OCI-LY7 (cell line): ENCODE results near the gene KCNE4.

Experiments used
- CTCF ChIP-seq: fragments of 200-600 bp; sonication (generic); conservative IDR thresholded peaks from 2 replicates; pipeline ENCODE4 v1.5.1; 2014; ENCODE audit warnings: mild to moderate bottlenecking, antibody characterized with exemption, low read length, moderate library complexity, mixed read lengths
- EZH2phosphoT487 ChIP-seq: fragments of 200-600 bp; sonication (generic); IDR thresholded peaks from 2 replicates; pipeline ENCODE4 v1.6.1; 2018; ENCODE audit warnings: low read depth, borderline replicate concordance, mild to moderate bottlenecking, mixed run types, antibody characterized with exemption, low read length, moderate library complexity, mixed read lengths

DNA sequence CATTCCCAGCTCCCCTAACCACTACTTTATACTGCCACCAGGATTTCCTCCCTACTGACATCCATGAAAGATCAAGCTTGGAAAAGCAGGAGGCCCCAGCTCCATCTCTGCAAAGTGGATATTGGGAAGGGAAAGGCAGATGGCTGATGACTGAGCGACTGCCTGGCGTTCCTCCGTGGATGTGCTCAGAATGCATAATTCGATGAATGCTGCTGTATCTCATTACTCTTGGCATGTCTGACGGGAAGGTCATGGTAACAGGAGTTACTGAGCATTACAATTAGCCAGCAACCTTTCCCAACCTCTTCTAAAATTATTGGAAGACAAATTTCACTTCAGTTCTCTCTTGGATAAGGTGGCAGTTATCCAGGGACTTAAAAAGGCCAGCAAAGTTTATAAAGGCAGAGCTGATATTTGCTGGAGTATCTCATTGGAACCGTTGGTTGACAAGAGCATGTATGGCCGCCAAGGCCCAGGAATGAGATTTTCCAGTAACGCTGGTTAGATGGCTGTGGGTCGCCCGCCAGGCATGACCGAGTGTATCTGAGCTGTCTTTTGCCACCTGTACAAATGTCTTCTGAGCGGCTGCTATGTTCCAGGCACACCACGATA, 34.5 kb downstream of the KCNE4 start:
- TF ChIP-seq CTCF (no peak), EZH2phosphoT487 (no peak)
